ENCODE measurements around the gene STYXL1. TPM values are rescaled to one million over a fixed set of nuclear protein-coding genes. Genes with fewer than 3 reads are reported as not detected.

The STYXL1 gene
- total RNA-seq, 1 donor from 2014 or later: 41.8 TPM

DNA sequence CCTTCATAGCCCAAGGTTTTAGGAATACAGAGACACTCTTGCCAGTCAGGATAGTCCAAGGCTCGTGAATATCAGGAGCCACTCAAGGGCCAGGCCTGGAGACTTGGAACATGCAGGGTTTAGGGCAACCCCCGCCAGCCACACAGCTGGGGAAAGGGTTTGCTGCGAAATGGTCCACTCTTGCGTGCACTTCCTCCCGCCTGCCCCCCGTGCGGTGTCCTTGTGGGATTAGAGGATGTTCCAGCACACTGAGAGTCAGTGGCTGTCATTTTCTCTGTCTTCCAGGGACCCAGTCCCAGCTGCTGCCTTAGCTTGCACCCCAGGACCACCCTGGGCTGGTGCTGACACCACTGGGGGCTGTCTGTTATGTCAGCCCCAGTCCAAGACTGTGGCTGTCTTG, 94.4 kb downstream of the STYXL1 start:
- H3K4me1 Mint-ChIP-seq (ENCODE audit: low read depth, unreplicated experiment): no peaks in the 10 kb centered on the region
- no peak for DNase-seq
- no peak overlapping the region for H3K4me3 Mint-ChIP-seq (ENCODE audit: unreplicated experiment)
- TF ChIP-seq CTCF (IDR thresholded peaks at IDR 0.05; ENCODE audit: partially characterized antibody, unreplicated experiment): no peak
- peaks cover 7% of the 10 kb centered on the region for H3K27me3 Mint-ChIP-seq (ENCODE audit: unreplicated experiment)
- peaks cover 4% of the 10 kb centered on the region for H3K9me3 Mint-ChIP-seq (ENCODE audit: unreplicated experiment)
- peaks cover 5% of the 10 kb centered on the region for H3K36me3 Mint-ChIP-seq (ENCODE audit: unreplicated experiment)
- H3K27ac Mint-ChIP-seq (ENCODE audit: unreplicated experiment): no peak overlapping the region

DNA sequence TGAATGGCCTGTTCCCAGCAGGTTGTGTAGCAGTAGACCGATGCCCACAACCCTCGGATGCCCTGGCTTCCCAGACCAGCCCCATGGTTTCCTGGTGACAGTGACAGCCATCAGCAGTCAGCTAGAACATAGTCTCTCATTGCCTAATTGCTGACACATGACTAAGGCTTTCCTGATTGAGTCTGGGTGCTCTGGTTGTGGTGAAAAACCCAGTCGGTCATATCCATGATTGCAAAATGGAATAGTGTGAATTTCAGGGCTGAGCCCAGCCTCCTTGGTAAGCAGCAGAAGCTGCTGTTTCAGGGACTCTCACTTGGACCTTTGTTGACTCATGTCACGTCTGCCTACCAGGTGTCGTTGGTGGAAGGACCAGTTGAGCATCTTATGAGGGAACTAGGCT, 96.3 kb downstream of the STYXL1 start:
- H3K27me3 Mint-ChIP-seq (ENCODE audit: unreplicated experiment): peaks cover 7% of the 10 kb centered on the region
- no peak overlapping the region for H3K4me3 Mint-ChIP-seq (ENCODE audit: unreplicated experiment)
- H3K9me3 Mint-ChIP-seq (ENCODE audit: unreplicated experiment): peaks cover 4% of the 10 kb centered on the region
- H3K4me1 Mint-ChIP-seq (ENCODE audit: low read depth, unreplicated experiment): no peaks in the 10 kb centered on the region
- no peak for TF ChIP-seq CTCF (IDR thresholded peaks at IDR 0.05; ENCODE audit: partially characterized antibody, unreplicated experiment)
- H3K36me3 Mint-ChIP-seq (ENCODE audit: unreplicated experiment): peaks cover 5% of the 10 kb centered on the region
- no peak overlapping the region for H3K27ac Mint-ChIP-seq (ENCODE audit: unreplicated experiment)
- no peak for DNase-seq

DNA sequence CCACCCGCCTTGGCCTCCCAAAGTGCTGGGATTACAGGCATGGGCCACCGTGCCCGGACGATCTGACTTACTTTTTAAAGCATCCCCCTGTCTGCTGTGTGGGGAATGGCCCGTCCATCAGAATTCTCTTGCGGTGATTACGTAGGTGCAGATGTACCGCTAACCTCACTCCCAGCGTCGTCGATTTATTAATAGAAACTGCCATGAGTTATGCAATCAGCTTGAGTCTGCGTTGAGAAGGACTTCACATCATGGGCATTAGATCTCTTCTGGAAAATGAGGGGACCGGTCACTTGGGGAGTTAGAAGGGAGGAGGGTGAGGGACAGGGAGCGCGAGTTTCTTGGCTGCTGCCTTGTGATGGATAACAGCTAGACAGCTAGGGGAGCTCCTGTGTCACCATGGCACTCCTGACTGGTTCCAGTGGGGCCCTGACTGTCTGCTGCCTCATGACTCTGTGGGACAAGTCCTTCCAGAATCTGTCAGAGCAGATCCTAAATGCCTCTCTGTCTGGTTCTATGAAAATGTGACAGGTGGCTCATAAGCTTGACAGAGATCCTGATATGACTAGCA, 97.6 kb downstream of the STYXL1 start:
- peaks cover 4% of the 10 kb centered on the region for H3K9me3 Mint-ChIP-seq (ENCODE audit: unreplicated experiment)
- no peak for DNase-seq
- no peak overlapping the region for H3K4me3 Mint-ChIP-seq (ENCODE audit: unreplicated experiment)
- no peak for TF ChIP-seq CTCF (IDR thresholded peaks at IDR 0.05; ENCODE audit: partially characterized antibody, unreplicated experiment)
- H3K27me3 Mint-ChIP-seq (ENCODE audit: unreplicated experiment): peaks cover 7% of the 10 kb centered on the region
- peaks cover 1% of the 10 kb centered on the region for H3K4me1 Mint-ChIP-seq (ENCODE audit: low read depth, unreplicated experiment)
- H3K36me3 Mint-ChIP-seq (ENCODE audit: unreplicated experiment): peaks cover 5% of the 10 kb centered on the region
- H3K27ac Mint-ChIP-seq (ENCODE audit: unreplicated experiment): no peak overlapping the region

- Mint-ChIP-seq H3K9me3 (ENCODE audit: unreplicated experiment) (no peaks in the 10 kb centered on the region), H3K4me1 (ENCODE audit: low read depth, unreplicated experiment) (peaks cover 1% of the 10 kb centered on the region), H3K36me3 (ENCODE audit: unreplicated experiment) (no peaks in the 10 kb centered on the region), H3K27me3 (ENCODE audit: unreplicated experiment) (peaks cover 3% of the 10 kb centered on the region), H3K4me3 (ENCODE audit: unreplicated experiment) (no peak overlapping the region), H3K27ac (ENCODE audit: unreplicated experiment) (no peak overlapping the region)
- no peak for TF ChIP-seq CTCF (IDR thresholded peaks at IDR 0.05; ENCODE audit: partially characterized antibody, unreplicated experiment)
- no peak for DNase-seq
Observed at GRCh38 chr7:75948179-75948578, 99.6 kb downstream of the STYXL1 start.

Other genes starting within 250 kb of the STYXL1 start
- gene CCL24, start 234.2 kb downstream of the STYXL1 start, total RNA-seq (ENCODE audit: unreplicated experiment): not detected
- gene RHBDD2, start 169.0 kb downstream of the STYXL1 start, total RNA-seq (ENCODE audit: unreplicated experiment): 85.6 TPM
- 119 TPM for gene POR, start 132.8 kb downstream of the STYXL1 start, total RNA-seq (ENCODE audit: unreplicated experiment)
- 26.4 TPM for gene TMEM120A, start 53.4 kb downstream of the STYXL1 start, total RNA-seq (ENCODE audit: unreplicated experiment)
- gene MDH2, start 106 bp upstream of the STYXL1 start, total RNA-seq (ENCODE audit: unreplicated experiment): 126 TPM
- 154 TPM for gene SRRM3, start 153.9 kb upstream of the STYXL1 start, total RNA-seq (ENCODE audit: unreplicated experiment)